Activated naive CD4-positive, alpha-beta T cell treated with anti-CD3 and anti-CD28 coated beads, Interleukin-2, amount 50 U/mL, for 24 hours (primary cell): Measurements from ENCODE around the gene SRSF1.

Experiments
- H3K27ac Mint-ChIP-seq: one replicate; pipeline ENCODE4 v1.8.0; 2021; ENCODE audit warnings: mild to moderate bottlenecking, mixed read lengths
- H3K27me3 Mint-ChIP-seq: one replicate; pipeline ENCODE4 v1.8.0; 2021; ENCODE audit warnings: mixed read lengths
- H3K36me3 Mint-ChIP-seq: one replicate; pipeline ENCODE4 v1.8.0; 2021; ENCODE audit warnings: mixed read lengths
- H3K4me1 Mint-ChIP-seq: one replicate; pipeline ENCODE4 v1.8.0; 2021; ENCODE audit warnings: mixed read lengths
- H3K4me3 Mint-ChIP-seq: one replicate; pipeline ENCODE4 v1.8.0; 2021; ENCODE audit warnings: mild to moderate bottlenecking, mixed read lengths
- H3K9me3 Mint-ChIP-seq: one replicate; pipeline ENCODE4 v1.8.0; 2021; ENCODE audit warnings: mixed read lengths

SRSF1 gene

GRCh38 chr17:58001461-58002124 is 5.5 kb downstream of the SRSF1 start:
- Mint-ChIP-seq H3K9me3 (no peaks in the 10 kb centered on the region), H3K36me3 (peaks cover 34% of the 10 kb centered on the region), H3K4me1 (peaks cover 73% of the 10 kb centered on the region), H3K4me3 (no peak overlapping the region), H3K27me3 (no peaks in the 10 kb centered on the region), H3K27ac (no peak overlapping the region)

GRCh38 chr17:57999496-58000017 is 7.5 kb downstream of the SRSF1 start:
- Mint-ChIP-seq H3K27me3 (no peaks in the 10 kb centered on the region), H3K9me3 (no peaks in the 10 kb centered on the region), H3K4me1 (peaks cover 73% of the 10 kb centered on the region), H3K4me3 (peak overlapping the region; percentile 44), H3K27ac (peak overlapping the region; percentile 89), H3K36me3 (peaks cover 15% of the 10 kb centered on the region)

- H3K4me3 Mint-ChIP-seq = peak overlapping the region; percentile 44
- H3K27ac Mint-ChIP-seq = peak overlapping the region; percentile 89
- H3K36me3 Mint-ChIP-seq = peaks cover 15% of the 10 kb centered on the region
- H3K9me3 Mint-ChIP-seq = no peaks in the 10 kb centered on the region
- no peaks in the 10 kb centered on the region for H3K27me3 Mint-ChIP-seq
- H3K4me1 Mint-ChIP-seq = peaks cover 74% of the 10 kb centered on the region
These were observed 8.0 kb downstream of the SRSF1 start for GRCh38 chr17:57999010-57999495.

- peaks cover 71% of the 10 kb centered on the region for H3K4me1 Mint-ChIP-seq
- H3K27me3 Mint-ChIP-seq = no peaks in the 10 kb centered on the region
- H3K36me3 Mint-ChIP-seq = peaks cover 4% of the 10 kb centered on the region
- H3K4me3 Mint-ChIP-seq = no peak overlapping the region
- no peaks in the 10 kb centered on the region for H3K9me3 Mint-ChIP-seq
- H3K27ac Mint-ChIP-seq = peak overlapping the region; percentile 74
These were observed 9.8 kb downstream of the SRSF1 start for GRCh38 chr17:57997085-57997809.

GRCh38 chr17:57995076-57995956 is 11.7 kb downstream of the SRSF1 start:
- no peaks in the 10 kb centered on the region for H3K9me3 Mint-ChIP-seq
- peaks cover 2% of the 10 kb centered on the region for H3K36me3 Mint-ChIP-seq
- H3K4me1 Mint-ChIP-seq = peaks cover 72% of the 10 kb centered on the region
- H3K27ac Mint-ChIP-seq = peak overlapping the region; percentile 64
- no peak overlapping the region for H3K4me3 Mint-ChIP-seq
- no peaks in the 10 kb centered on the region for H3K27me3 Mint-ChIP-seq

- no peaks in the 10 kb centered on the region for H3K36me3 Mint-ChIP-seq
- peak overlapping the region; percentile 97 for H3K27ac Mint-ChIP-seq
- H3K4me3 Mint-ChIP-seq = no peak overlapping the region
- peaks cover 71% of the 10 kb centered on the region for H3K4me1 Mint-ChIP-seq
- no peaks in the 10 kb centered on the region for H3K27me3 Mint-ChIP-seq
- H3K9me3 Mint-ChIP-seq = no peaks in the 10 kb centered on the region
These were observed 12.6 kb downstream of the SRSF1 start for GRCh38 chr17:57994436-57994835.

GRCh38 chr17:57993471-57994365 is 13.3 kb downstream of the SRSF1 start:
- Mint-ChIP-seq H3K9me3 (no peaks in the 10 kb centered on the region), H3K4me3 (peak overlapping the region; percentile 4), H3K36me3 (no peaks in the 10 kb centered on the region), H3K27me3 (no peaks in the 10 kb centered on the region), H3K4me1 (peaks cover 71% of the 10 kb centered on the region), H3K27ac (peak overlapping the region; percentile 97)

GRCh38 chr17:57991537-57991936 is 15.5 kb downstream of the SRSF1 start:
- peak overlapping the region; percentile 23 for H3K27ac Mint-ChIP-seq
- no peaks in the 10 kb centered on the region for H3K27me3 Mint-ChIP-seq
- peaks cover 69% of the 10 kb centered on the region for H3K4me1 Mint-ChIP-seq
- H3K9me3 Mint-ChIP-seq = no peaks in the 10 kb centered on the region
- no peaks in the 10 kb centered on the region for H3K36me3 Mint-ChIP-seq
- H3K4me3 Mint-ChIP-seq = no peak overlapping the region

GRCh38 chr17:57990037-57990436 is 17.0 kb downstream of the SRSF1 start:
- H3K4me3 Mint-ChIP-seq = peak overlapping the region; percentile 63
- H3K27ac Mint-ChIP-seq = no peak overlapping the region
- H3K4me1 Mint-ChIP-seq = peaks cover 75% of the 10 kb centered on the region
- H3K36me3 Mint-ChIP-seq = no peaks in the 10 kb centered on the region
- no peaks in the 10 kb centered on the region for H3K9me3 Mint-ChIP-seq
- no peaks in the 10 kb centered on the region for H3K27me3 Mint-ChIP-seq

- Mint-ChIP-seq H3K36me3 (peaks cover 2% of the 10 kb centered on the region), H3K9me3 (no peaks in the 10 kb centered on the region), H3K4me1 (peaks cover 76% of the 10 kb centered on the region), H3K4me3 (peak overlapping the region; percentile 92), H3K27ac (peak overlapping the region; percentile 93), H3K27me3 (no peaks in the 10 kb centered on the region)
These were observed 18.5 kb downstream of the SRSF1 start for GRCh38 chr17:57988301-57989250.

GRCh38 chr17:57987581-57988300 is 19.3 kb downstream of the SRSF1 start, which contains the start of gene VEZF1:
Gene VEZF1, minus strand, starts transcription at chr17:57988254. Its CDS starts 143 bp downstream, at chr17:57988111.
- peaks cover 2% of the 10 kb centered on the region for H3K36me3 Mint-ChIP-seq
- no peaks in the 10 kb centered on the region for H3K9me3 Mint-ChIP-seq
- peaks cover 79% of the 10 kb centered on the region for H3K4me1 Mint-ChIP-seq
- H3K4me3 Mint-ChIP-seq = peak within 1 kb of the TSS; percentile 92
- H3K27ac Mint-ChIP-seq = peak within 1 kb of the TSS; percentile 94
- no peaks in the 10 kb centered on the region for H3K27me3 Mint-ChIP-seq

GRCh38 chr17:57986841-57987580 is 20.0 kb downstream of the SRSF1 start:
- peak overlapping the region; percentile 92 for H3K4me3 Mint-ChIP-seq
- H3K27me3 Mint-ChIP-seq = no peaks in the 10 kb centered on the region
- H3K9me3 Mint-ChIP-seq = no peaks in the 10 kb centered on the region
- peaks cover 79% of the 10 kb centered on the region for H3K4me1 Mint-ChIP-seq
- peak overlapping the region; percentile 94 for H3K27ac Mint-ChIP-seq
- peaks cover 4% of the 10 kb centered on the region for H3K36me3 Mint-ChIP-seq

- peaks cover 81% of the 10 kb centered on the region for H3K4me1 Mint-ChIP-seq
- peak overlapping the region; percentile 55 for H3K27ac Mint-ChIP-seq
These were observed 21.4 kb downstream of the SRSF1 start for GRCh38 chr17:57985675-57985974.

More at GRCh38 chr17:57985675-57985974, 21.4 kb downstream of the SRSF1 start:
- no peaks in the 10 kb centered on the region for H3K27me3 Mint-ChIP-seq
- peak overlapping the region; percentile 64 for H3K4me3 Mint-ChIP-seq
- H3K36me3 Mint-ChIP-seq = peaks cover 5% of the 10 kb centered on the region
- H3K9me3 Mint-ChIP-seq = no peaks in the 10 kb centered on the region
